Subcutaneous adipose tissue (tissue), 4 donors: ENCODE results near the gene C18orf32. TPM values are rescaled to one million over a fixed set of nuclear protein-coding genes. Genes with fewer than 3 reads are reported as not detected.

ENCODE experiments used
- total RNA-seq, 4 donors: library from RNA; depleted of rRNA; stranded (reverse); fragments of >200 nt; gene quantifications; one replicate each; pipeline ENCODE4 v1.1.0, GENCODE V29; 2016
- TF ChIP-seq, protein P1 (sequence below): fragments of 450-650 bp; IDR thresholded peaks from one replicate; pipeline ENCODE4 v1.5.1; 2016; ENCODE audit warnings: low read depth, mild to moderate bottlenecking, control low read depth, antibody characterized with exemption, moderate library complexity

C18orf32 gene
- total RNA-seq, 4 donors from 2014 or later: 22.2 to 55.8 (median 31.4) TPM

DNA sequence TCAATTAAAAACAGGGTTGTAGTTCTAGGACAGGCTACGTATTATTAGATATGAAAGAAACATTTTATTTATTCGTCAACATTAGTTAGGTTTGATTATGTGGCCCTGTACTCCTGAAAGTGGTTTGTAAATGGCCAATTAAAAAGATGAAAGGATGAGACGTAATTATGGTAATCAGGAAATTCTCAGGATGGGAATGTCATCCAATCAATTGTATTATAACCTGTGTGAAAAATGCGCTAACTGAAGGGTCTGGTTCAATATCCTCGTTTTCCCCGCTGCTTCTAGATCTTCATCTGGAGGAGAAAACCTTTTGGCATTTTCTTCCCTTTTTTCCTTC is 5.6 kb upstream of the C18orf32 start:
- TF ChIP-seq, protein P1, sequence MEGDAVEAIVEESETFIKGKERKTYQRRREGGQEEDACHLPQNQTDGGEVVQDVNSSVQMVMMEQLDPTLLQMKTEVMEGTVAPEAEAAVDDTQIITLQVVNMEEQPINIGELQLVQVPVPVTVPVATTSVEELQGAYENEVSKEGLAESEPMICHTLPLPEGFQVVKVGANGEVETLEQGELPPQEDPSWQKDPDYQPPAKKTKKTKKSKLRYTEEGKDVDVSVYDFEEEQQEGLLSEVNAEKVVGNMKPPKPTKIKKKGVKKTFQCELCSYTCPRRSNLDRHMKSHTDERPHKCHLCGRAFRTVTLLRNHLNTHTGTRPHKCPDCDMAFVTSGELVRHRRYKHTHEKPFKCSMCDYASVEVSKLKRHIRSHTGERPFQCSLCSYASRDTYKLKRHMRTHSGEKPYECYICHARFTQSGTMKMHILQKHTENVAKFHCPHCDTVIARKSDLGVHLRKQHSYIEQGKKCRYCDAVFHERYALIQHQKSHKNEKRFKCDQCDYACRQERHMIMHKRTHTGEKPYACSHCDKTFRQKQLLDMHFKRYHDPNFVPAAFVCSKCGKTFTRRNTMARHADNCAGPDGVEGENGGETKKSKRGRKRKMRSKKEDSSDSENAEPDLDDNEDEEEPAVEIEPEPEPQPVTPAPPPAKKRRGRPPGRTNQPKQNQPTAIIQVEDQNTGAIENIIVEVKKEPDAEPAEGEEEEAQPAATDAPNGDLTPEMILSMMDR: no peak

GRCh38 chr18:49491857-49492693 is 5.0 kb upstream of the C18orf32 start, which contains the start of gene RPL17:
RPL17 (minus strand) TSS chr18:49492465.
- TF ChIP-seq, protein P1: no peak

DNA sequence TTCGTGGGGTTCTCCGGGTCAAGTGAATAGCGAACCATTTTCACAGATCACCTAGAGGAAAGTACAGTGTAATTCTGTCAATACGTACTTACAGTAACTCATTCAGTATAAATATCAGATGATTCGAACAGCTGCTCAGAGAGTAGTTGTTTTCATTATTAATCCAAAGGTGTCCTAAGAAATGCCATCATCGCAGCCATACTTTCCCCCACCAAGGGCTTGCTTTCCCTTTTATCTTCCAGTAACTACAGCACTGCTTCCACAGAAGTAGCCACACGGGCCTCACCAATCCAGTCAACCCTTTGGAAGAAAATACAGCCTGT is 4.5 kb upstream of the C18orf32 start:
- TF ChIP-seq, protein P1: no peak

- TF ChIP-seq, protein P1: no peak
Observed at GRCh38 chr18:49490246-49490762, 3.3 kb upstream of the C18orf32 start.

DNA sequence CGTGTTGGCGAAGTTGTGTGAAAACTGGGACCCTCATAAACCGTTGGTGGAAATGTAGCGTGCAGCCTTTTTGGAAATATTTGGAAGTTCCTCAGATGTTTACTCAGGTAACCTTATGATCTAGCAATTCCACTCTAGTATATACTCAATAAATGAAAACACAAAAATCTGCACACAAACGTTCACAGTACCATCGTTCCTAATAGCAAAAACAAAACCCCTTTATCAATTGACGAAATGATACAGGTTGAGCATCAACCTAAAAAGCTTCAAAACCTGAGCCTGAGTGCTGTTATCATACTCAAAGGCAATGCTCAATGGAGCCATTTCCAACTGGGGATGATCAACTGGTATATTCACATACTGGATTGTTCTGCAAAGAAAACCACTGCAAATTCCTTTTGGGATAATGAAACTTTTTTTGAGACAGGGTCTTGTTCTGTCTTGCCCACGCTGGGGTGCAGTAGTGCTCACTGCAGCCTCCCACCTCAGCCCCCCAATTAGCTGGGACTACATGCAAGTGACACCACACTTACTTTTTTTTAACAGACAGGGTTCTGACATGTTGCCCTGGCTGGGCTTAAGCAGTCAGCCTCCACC is 777 bp upstream of the C18orf32 start:
- TF ChIP-seq, protein P1: no peak

DNA sequence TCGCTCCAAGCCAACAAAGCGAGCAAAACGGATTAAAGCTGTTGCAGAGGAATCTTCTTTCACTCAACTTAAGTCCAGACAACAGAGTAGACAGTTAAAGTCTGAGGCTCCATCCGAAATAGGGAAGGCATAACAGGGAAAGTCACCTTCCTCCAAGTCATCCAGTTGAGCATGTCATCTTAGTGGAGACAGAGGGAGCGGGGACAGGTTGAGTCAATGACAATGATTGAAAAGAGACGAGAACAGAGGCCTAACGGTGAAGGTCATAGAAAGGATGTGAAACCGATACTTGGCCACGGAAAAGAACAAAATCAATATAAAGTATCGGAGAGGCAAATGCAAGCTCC is 455 bp downstream of the C18orf32 start:
- TF ChIP-seq, protein P1: no peak

DNA sequence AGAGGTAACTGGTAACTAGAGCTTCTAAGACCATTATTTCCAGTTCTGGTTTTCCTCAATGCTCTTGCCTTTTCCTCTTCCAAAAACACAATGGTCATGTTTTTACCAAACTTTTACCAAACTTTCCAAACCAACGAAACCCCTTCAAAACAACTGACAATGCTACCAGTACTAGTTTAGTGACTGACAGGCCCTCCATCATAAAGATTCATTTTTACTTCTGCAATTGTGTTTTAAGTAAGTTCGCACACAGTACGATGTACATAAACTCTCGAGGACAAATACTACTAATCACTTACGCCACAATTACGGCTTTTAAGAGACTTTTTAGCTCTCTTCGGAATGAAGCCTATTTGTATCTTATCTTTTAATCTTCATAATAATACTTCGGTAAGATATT is 900 bp downstream of the C18orf32 start:
- TF ChIP-seq, protein P1: no peak
